LNCAP (cell line): ENCODE data around the gene CCDC148.

ENCODE experiments used
- TF ChIP-seq, protein P1 (sequence below): fragments of 450-650 bp; IDR thresholded peaks from 2 replicates; pipeline ENCODE4 v1.5.1; 2017; ENCODE audit warnings: mild to moderate bottlenecking

The CCDC148 gene

DNA sequence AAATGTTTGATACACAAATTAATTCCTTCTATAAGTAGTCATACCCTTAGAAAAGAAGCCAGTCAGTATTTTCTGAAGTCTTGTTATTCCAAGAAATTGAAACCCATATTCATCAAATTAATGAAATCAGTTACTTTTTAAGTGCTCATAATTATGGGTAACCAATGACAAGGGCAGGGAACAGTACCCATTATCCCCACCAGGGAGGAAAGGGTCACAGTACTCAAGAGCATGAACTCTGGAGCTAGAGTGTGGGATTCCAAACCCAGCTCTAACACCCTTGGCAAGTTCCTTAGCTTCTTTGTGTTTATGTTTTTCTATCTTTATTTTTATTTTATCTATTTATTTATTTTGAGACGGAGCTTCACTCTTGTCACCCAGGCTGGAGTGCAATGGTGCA is 68.4 kb downstream of the CCDC148 start:
- TF ChIP-seq, protein P1, sequence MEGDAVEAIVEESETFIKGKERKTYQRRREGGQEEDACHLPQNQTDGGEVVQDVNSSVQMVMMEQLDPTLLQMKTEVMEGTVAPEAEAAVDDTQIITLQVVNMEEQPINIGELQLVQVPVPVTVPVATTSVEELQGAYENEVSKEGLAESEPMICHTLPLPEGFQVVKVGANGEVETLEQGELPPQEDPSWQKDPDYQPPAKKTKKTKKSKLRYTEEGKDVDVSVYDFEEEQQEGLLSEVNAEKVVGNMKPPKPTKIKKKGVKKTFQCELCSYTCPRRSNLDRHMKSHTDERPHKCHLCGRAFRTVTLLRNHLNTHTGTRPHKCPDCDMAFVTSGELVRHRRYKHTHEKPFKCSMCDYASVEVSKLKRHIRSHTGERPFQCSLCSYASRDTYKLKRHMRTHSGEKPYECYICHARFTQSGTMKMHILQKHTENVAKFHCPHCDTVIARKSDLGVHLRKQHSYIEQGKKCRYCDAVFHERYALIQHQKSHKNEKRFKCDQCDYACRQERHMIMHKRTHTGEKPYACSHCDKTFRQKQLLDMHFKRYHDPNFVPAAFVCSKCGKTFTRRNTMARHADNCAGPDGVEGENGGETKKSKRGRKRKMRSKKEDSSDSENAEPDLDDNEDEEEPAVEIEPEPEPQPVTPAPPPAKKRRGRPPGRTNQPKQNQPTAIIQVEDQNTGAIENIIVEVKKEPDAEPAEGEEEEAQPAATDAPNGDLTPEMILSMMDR: no peak

DNA sequence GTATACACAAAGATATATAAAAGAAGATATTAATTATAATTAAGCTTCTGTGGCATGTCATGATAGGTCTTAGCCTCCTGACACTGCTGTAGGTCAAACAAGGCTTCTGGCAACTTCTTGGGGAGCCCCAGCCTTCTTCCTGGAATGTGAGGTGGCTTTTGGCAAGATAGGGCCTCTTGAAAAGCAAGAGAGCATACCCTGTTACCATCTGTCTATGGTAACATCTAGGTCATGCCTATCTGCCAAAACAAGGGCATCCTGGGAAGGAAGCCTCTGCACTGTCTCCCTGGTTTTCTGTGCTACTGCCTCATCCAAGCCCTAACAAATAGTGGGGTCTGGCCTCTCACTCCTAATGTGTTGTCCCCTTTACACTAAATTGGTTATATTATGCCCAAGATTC is 70.9 kb downstream of the CCDC148 start:
- TF ChIP-seq, protein P1: no peak

DNA sequence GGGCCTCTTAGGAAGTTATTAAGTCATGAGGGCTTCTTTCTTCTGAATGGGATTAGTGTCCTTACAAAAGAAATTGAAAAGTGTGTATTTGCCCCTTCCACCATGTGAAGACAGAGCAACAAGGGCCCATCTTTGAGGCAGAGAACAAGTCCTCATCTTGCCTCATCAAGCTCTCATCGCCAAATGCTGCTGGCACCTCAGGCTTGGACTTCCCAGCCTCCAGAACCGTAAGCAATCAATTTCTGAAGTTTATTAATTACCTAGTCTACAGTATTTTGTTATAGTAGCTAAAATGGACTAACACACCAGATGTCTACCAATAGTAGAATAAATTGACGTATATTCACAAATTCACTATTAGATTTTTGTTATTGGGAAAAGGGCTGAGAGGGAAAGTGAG is 74.6 kb downstream of the CCDC148 start:
- TF ChIP-seq, protein P1: no peak

DNA sequence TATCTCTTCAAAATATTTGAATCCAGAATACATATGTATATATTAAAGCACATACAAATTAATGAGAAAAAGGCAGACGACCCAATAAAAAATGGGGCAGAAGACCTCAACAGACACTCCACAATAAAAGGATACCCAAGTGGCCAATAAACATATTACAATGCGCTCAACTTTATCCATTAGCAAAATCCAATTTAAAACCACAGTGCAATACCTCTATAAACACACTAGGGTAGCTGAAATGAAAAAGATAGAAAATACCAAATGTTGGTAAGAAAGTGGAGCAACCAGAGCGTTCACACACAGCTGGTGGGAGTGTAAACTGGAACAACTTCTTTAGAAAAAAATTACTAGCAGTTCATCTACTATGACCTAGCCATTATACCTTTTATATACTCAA is 75.3 kb downstream of the CCDC148 start:
- TF ChIP-seq, protein P1: no peak

DNA sequence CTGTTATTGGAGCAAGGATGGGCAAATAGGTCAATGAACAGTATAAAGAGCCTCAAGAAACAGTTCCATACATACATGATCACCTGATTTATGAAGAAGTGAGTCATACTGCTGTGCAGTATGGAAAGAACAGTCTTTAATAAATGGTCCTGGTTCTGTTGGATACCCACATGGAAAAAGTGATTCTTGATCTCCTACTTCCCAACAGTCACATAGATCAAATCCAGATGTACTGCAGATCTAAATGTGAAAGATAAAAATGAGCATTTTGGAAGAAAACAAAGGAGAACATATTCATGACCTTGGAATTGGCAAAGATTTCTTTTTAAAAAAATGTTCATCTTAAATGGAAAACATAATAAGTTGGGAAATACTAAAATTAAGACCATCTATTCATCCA is 75.8 kb downstream of the CCDC148 start:
- TF ChIP-seq, protein P1: no peak

DNA sequence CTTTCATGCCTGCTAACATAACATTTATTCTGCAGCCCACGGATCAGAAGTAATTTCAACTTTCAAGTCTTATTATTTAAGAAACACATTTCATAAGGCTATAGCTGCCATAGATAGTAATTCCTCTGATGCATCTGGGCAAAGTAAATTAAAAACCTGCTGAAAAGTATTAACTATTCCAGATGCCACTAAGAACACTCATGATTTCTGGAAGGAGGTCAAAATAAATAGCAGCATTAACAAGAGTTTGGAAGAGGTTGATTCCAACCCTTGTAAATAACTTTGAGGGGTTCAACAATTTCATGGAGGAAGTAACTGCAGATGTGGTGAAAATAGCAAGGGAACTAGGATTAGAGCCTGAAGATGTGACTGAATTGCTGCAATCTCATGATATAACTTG is 77.6 kb downstream of the CCDC148 start:
- TF ChIP-seq, protein P1: no peak

DNA sequence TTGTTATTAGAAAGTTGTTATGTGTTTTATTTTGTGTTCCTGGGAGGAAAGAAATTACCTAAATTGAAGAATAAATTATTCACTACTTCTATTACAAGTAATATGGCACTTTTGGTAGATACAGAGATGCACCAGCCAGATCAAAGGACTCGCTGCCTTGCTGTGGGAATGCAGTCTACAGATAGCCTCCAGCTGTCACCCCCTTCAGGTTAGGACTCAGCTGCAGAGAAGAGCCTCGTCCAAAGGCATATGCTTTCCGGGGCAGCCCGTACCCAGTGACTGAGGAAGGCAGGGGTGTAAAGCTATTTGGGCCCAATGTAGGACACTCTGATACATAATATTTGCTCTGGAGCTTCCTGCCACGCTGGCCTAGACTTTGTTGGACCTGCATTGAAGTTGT is 90.2 kb downstream of the CCDC148 start:
- TF ChIP-seq, protein P1: no peak

DNA sequence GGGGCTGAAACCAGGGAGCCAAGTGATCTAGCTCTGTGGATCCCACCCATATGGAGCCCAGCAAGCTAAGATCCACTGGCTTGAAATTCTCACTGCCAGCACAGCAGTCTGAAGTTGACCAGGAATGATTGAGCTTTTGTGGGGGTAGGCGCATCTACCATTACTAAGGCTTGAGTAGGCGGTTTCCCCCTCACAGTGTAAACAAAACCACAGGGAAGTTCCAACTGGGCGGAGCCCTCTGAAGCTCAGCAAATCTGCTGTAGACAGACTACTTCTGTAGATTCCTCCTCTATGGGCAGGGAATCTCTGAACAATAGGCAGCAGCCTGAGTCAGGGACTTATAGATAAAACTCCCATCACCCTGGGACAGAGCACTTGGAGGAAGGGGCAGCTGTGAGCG is 96.7 kb downstream of the CCDC148 start:
- TF ChIP-seq, protein P1: no peak
